ENCODE data around the gene MAJIN.

MAJIN gene

GRCh38 chr11:64925536-64926436, 46.1 kb downstream of the MAJIN start:
- H3K4me3 ChIP-seq (replicated peaks; ENCODE audit: low read depth, low read length), result peak overlapping the region; percentile 87
- TF ChIP-seq CTCF (IDR thresholded peaks at IDR 0.05; ENCODE audit: low read length, missing control alignments), result no peak
- DNase-seq (ENCODE audit: low read depth), result no peak

GRCh38 chr11:64924910-64925284, 47.0 kb downstream of the MAJIN start:
- H3K4me3 ChIP-seq (replicated peaks; ENCODE audit: low read depth, low read length), result peak overlapping the region; percentile 87
- DNase-seq (ENCODE audit: low read depth), result no peak
- no peak for TF ChIP-seq CTCF (IDR thresholded peaks at IDR 0.05; ENCODE audit: low read length, missing control alignments)

- TF ChIP-seq CTCF (IDR thresholded peaks at IDR 0.05; ENCODE audit: low read length, missing control alignments), result no peak
- peak; percentile 95 for DNase-seq (ENCODE audit: low read depth)
- peak within 1 kb of the TSS; percentile 87 for H3K4me3 ChIP-seq (replicated peaks; ENCODE audit: low read depth, low read length)
These were observed 47.7 kb downstream of the MAJIN start, which contains the start of gene PPP2R5B for GRCh38 chr11:64923944-64924909. TSS of gene PPP2R5B (plus strand) at chr11:64924689. CDS start at chr11:64925735, 1,046 bp downstream.

- TF ChIP-seq CTCF (IDR thresholded peaks at IDR 0.05; ENCODE audit: low read length, missing control alignments), result no peak
- H3K4me3 ChIP-seq (replicated peaks; ENCODE audit: low read depth, low read length), result no peak overlapping the region
- DNase-seq (ENCODE audit: low read depth), result no peak
These were observed 48.7 kb downstream of the MAJIN start for GRCh38 chr11:64923151-64923661.

GRCh38 chr11:64921384-64921783, 50.5 kb downstream of the MAJIN start:
- H3K4me3 ChIP-seq (replicated peaks; ENCODE audit: low read depth, low read length), result no peak overlapping the region
- DNase-seq (ENCODE audit: low read depth), result no peak
- no peak for TF ChIP-seq CTCF (IDR thresholded peaks at IDR 0.05; ENCODE audit: low read length, missing control alignments)

- DNase-seq (ENCODE audit: low read depth), result no peak
- no peak overlapping the region for H3K4me3 ChIP-seq (replicated peaks; ENCODE audit: low read depth, low read length)
- no peak for TF ChIP-seq CTCF (IDR thresholded peaks at IDR 0.05; ENCODE audit: low read length, missing control alignments)
These were observed 51.8 kb downstream of the MAJIN start for GRCh38 chr11:64920124-64920523.
